HG03342 (cell line): Measurements from ENCODE around the gene ROR1.
"Not testable (repeated sequence)": the region's sequence is repeated elsewhere in the genome, so short reads cannot be mapped to it uniquely, and the experiment has no call there.

Source experiments
- ATAC-seq: cut with Tn5 transposase; IDR thresholded peaks from one replicate; pipeline ENCODE4 v1.9.1; 2021; ENCODE audit warnings: mild to moderate bottlenecking, moderate library complexity; ENCODE audit not compliant: unreplicated experiment

Gene ROR1

GRCh38 chr1:63792152-63792551 lies 18.3 kb downstream of the ROR1 start:
- no peak for ATAC-seq

GRCh38 chr1:63793741-63794240 lies 20.0 kb downstream of the ROR1 start:
- ATAC-seq: no peak

GRCh38 chr1:63794354-63794753 lies 20.5 kb downstream of the ROR1 start:
- no peak for ATAC-seq

GRCh38 chr1:63794939-63795378 lies 21.1 kb downstream of the ROR1 start:
- ATAC-seq: no peak

- no peak for ATAC-seq
Observed at GRCh38 chr1:63795455-63795854, 21.6 kb downstream of the ROR1 start.

- no peak for ATAC-seq
Observed at GRCh38 chr1:63797056-63797726, 23.4 kb downstream of the ROR1 start.

GRCh38 chr1:63798284-63798683 lies 24.5 kb downstream of the ROR1 start:
- no peak for ATAC-seq

- ATAC-seq: no peak
Observed at GRCh38 chr1:63799307-63799706, 25.5 kb downstream of the ROR1 start.

GRCh38 chr1:63799820-63800219 lies 26.0 kb downstream of the ROR1 start:
- no peak for ATAC-seq

- ATAC-seq: no peak
Observed at GRCh38 chr1:63802109-63802508, 28.3 kb downstream of the ROR1 start.

- ATAC-seq: no peak
Observed at GRCh38 chr1:63804829-63805484, 31.1 kb downstream of the ROR1 start.

- no peak for ATAC-seq
Observed at GRCh38 chr1:63807046-63807445, 33.2 kb downstream of the ROR1 start.

GRCh38 chr1:63810936-63811469 lies 37.2 kb downstream of the ROR1 start:
- ATAC-seq: no peak

- no peak for ATAC-seq
Observed at GRCh38 chr1:63812071-63812700, 38.4 kb downstream of the ROR1 start.

- peak; percentile 62 for ATAC-seq
Observed at GRCh38 chr1:63813829-63814277, 40.0 kb downstream of the ROR1 start.

GRCh38 chr1:63816217-63816815 lies 42.5 kb downstream of the ROR1 start:
- not testable (repeated sequence) for ATAC-seq

- ATAC-seq: no peak
Observed at GRCh38 chr1:63817152-63817667, 43.4 kb downstream of the ROR1 start.

- ATAC-seq: no peak
Observed at GRCh38 chr1:63817700-63818099, 43.9 kb downstream of the ROR1 start.

- no peak for ATAC-seq
Observed at GRCh38 chr1:63818567-63819325, 44.9 kb downstream of the ROR1 start.

GRCh38 chr1:63819795-63820194 lies 46.0 kb downstream of the ROR1 start:
- ATAC-seq: no peak
